KG1 (cell line): ENCODE data around the gene FAM168B.
"Not testable (repeated sequence)": the region's sequence is repeated elsewhere in the genome, so short reads cannot be mapped to it uniquely, and the experiment has no call there.

Experiments used
- DNase-seq: peaks from one replicate; lab custom pipeline; 2025; lab: John Stamatoyannopoulos, UW

The FAM168B gene, protein sequence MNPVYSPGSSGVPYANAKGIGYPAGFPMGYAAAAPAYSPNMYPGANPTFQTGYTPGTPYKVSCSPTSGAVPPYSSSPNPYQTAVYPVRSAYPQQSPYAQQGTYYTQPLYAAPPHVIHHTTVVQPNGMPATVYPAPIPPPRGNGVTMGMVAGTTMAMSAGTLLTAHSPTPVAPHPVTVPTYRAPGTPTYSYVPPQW

DNA sequence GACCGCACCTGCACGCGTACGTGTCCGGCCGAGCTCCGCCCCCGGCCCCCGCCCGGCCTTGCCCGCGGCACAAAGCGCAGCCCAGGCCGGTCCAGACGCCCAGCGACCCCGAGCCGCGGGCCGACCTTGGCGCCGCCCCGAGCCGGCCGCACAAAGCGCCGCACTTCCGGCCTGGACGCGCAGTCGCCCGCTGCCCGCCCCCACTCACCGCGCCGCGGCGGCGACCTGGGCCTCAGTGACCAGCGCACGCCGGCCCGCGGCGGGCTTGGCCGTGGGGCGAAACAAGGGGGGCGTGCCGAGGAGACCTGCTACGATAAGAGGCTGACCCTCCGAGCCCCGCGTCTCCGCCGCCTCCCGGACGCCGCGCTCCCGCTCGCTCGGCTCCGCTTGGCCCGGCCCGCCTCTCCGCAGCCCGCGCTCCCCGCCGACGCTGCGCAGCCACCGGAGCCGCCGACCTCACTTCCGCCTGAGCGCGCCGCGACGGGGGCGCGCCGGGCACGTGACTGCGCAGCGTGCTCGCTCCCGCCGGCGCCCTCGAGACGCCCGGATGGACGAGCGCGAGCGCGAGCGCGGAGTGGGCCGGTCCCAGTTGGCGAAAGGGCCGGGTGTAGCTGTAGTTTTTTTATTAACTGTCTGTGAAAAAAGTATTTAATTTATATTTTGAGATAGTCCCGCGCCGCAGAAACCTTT is at the start of gene FAM168B:
FAM168B (minus strand) TSS at position 455 of the 690 bp plus-strand sequence. CDS start 10,814 bp downstream, outside the sequence.
- DNase-seq = peak; percentile 91

DNA sequence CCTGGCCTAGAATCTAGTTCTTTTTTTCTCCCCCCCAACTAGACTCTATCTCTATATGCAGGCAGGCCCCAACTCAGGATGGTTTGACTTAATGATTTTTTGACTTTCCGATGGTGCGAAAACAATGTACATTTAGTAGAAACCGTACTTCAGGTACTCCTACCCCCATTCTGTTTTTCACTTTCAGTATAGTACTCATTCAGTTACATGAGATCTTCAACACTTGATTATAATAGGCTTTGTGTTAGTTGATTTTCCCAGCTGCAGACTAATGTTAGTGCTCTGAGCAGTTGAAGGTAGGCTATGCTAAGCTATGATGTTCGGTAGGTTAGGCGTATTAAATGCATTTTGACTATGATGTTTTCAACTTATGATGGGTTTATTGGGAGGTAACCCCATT is 49.6 kb upstream of the FAM168B start:
- DNase-seq = no peak

DNA sequence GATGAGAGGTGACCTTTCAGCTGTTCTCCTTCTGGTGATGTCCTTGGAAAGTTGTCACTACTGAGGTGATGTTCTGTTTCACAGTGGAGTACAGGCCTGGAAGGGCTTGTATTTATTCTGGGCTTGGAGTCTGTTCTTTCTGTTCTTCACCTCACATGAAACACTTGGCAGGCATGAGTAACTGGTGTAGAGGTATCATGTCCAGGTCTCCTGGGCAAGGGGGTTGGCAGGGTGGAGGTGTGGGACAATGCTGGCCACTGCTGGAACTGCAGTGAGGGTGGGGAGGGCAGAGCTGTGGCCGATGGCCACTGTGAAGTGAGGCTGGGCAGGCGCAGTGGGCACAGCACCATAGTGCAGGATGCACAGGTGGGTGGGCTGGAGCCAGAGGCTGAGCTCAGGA is 47.3 kb upstream of the FAM168B start:
- DNase-seq = no peak

DNA sequence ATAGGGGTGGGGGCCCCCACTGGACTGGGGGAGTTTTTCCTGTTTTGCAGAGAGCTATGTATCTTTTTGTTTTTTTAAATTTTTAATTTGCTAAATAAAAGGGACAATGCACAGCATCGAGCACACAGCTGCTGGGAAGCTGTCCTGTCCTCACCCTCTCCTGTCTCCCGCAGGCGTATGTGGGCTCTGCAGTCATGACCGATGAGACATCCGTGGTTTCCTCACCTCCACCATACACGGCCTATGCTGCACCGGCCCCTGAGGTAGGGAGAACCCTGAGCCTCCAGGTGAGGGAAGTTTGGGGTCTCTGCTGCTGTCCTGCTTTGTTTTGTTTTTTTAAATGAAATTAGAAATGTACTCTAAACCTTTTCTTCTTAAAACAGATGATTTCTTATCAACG is 39.5 kb upstream of the FAM168B start:
- no peak for DNase-seq

DNA sequence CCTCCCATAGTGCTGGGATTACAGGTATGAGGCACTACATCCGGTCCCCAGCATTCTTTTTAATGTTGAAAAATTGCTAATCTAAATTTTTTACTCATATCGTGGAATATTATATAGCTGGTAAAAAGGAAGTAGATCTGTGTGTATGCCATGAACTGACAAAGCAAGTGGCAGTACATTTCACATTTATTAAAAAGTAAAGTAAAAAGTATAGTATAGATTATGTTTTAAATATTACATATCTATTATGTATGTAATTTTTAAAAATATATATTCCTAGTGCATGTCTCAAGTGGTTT is 37.0 kb upstream of the FAM168B start:
- no peak for DNase-seq

DNA sequence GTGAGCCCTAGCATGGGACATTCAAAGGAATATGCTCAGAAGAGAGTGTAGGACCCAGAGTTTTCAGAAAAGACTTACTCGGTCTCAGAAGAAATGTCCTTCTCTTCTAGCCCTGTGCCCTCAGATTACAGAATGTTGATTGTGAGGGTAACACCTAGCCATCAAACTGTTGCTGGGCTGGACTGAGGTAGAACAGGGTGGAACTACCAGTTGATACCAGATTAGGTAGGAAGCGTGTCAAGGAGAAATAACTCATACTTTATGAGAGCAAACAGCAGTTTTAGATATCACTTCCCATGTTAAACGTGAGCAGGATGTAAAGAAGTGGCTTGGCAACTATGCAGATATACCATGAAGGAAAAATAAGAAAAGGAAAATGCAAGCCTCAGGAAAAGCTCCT is 34.7 kb upstream of the FAM168B start:
- no peak for DNase-seq

DNA sequence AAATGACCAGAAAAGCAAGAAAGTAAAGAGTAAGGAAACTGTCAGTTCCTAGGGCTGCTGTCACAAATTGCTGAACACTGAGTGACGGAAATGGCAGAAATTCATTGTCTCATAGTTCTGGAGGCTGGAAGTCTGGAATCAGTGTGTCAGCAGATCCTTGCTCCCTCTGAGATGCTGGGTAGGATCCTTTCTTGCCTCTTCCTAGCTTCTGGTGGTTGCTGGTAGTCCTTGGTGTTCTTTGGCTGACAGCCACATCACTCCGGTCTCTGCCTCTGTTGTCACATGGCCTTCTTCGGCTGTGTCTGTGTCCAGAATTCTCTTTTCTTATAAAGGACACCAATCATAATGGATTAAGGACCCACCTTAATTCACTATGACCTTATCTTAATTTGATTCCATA is 33.8 kb upstream of the FAM168B start:
- DNase-seq = no peak

DNA sequence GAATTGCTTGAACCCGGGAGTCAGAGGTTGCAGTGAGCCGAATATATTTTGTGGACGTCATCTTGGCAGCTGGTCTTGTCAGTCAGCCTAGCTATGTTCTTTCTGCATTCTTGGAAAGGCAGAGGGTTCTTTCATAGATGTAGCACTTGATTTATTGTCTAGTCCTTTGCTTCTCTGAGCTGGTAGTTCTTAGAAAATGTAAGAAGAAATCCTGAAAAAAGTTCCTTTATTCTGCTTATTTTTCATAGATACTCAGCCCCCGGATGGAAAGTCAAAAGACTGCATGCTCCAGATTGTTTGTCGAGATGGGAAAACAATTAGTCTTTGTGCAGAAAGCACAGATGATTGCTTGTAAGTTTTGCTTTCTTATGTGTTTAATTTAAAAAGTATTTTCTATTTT is 33.2 kb upstream of the FAM168B start:
- DNase-seq = no peak

DNA sequence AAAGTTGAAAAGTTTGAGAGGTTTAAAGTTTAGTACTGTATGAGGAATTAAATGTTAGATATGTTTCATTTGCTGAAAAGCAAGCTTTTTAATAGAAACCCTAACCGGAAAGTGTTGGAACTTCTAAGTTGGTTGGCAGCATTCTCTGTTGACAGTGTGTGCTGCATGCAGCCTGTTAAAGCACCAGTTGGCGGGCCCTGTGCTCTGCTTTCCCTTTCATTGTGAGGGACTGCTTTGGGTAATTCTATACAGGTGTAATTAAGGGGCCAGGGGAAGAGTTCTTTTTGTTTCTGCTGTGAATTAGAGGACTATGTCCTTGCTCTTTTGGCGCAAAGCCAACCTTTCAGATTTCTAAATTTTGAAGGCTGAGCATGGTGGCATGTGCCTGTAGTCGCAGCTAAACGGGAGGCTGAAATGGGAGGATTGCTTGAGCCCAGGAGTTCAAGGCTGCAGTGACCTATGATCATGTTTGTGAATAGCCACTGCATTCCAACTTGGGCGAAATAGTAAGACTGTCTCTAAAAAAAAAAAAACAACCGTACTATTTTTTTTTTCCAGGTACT is 32.0 kb upstream of the FAM168B start:
- DNase-seq = no peak

DNA sequence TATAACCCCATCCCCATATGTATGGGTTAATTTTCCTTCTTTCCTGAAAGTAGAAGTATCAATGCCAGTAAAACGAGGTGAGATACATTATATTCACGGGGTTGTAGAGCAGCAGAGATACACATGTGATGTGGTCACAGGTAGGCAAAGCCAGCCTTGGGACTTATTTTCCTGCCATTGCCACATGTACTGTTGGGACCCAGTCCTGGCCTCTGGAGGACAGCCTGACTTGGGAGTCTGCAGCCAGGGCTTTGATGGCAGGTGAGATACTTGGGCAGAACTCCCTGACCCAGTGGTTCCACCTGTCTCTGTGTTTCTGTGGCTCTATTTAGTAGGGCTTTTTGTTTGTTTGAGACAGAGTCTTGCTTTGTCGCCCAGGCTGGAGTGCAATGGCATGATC is 29.9 kb upstream of the FAM168B start:
- no peak for DNase-seq

DNA sequence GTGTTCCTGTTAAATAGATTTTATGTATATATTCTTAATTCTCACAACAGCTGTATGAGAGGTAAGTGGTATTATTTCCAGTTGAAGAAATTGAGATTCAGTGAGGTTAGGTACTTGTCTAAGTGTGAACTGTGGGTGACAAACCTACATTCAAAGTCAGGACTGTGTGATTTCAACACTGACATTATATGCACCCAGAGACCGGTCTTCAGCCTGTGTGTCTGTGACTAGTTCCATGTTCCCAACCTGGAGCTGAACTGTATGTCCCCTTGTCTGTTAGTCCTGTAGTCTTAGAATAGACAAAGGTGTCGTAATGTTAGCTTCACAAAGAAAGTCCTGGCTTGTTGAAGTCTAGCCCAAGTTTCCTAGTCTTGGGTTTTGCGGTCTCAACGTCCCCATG is 29.2 kb upstream of the FAM168B start:
- DNase-seq = no peak

DNA sequence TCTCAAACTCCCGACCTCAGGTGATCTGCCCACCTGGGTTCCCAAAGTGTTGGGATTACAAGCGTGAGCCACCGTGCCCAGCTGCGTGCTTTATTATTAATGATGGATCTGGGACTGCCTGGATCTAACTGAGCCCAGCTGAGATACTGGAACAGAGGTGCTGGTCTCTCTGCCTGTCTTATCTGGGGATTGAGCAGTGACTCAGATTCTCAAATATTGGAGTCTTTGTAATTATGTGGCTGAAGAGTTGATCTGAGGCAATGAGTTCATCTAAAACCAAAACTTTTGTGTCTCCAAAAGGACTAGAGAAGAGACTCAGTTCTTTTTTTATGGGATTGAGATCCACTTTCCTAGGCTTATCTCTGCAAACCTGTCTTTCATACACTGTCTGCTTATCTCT is 28.2 kb upstream of the FAM168B start:
- DNase-seq = no peak

DNA sequence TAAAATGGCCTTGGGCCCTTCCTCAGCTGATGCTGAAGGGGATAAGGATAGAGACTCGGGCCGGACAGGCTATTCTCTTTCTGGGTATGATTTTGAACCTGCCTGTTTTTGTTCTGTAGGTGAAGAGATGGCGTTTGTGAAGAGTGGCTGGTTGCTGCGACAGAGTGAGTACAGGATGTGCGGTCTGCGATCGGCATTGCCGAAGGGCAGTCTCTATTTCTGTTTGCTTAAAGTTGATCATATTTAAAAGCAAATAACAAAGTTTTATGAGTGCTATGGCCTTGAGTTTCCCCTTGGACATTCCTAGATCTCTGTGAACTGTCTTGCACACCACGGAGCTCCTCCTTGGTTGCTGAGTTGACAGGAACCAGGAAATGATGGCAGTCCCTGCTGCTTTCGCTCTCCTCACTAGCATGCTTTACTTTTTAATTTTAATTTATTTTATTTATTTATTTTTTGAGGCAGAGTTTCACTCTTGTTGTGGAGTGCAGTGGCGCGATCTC is 27.6 kb upstream of the FAM168B start:
- DNase-seq = no peak

DNA sequence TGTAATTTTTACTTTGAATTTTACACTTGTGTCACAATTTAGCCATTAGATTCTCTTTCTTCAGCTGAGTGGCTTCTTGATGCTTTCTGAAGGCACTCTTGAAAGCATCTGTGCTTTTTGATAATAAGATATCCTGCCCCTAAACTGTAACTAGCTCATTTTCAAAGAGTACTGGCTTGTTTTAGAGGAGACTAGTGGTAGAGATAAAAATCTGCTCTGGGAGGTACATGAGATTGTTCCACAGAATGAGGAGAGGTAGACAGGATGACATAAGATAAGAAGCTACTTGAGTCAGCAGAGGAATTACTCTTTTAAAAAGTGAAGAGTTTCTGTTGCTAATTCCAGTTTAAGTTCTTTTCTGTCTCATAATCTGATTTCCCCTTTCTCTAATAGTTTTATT is 22.5 kb upstream of the FAM168B start:
- DNase-seq = no peak

DNA sequence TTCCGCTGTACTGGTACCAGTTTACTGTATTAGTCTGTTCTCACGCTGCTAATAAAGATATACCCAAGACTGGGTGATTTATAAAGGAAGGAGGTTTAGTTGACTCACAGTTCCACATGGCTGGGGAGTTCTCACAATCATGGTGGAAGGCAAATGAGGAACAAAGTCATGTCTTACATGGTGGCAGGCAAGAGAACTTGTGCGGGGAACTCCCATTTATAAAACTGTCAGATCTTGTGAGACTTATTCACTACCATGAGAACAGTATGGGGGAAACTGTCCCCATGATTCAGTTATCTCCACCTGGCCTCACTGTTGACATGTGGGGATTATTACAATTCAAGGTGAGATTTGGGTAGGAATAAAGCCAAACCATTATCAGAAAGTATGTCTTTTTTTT is 21.7 kb upstream of the FAM168B start:
- not testable (repeated sequence) for DNase-seq

DNA sequence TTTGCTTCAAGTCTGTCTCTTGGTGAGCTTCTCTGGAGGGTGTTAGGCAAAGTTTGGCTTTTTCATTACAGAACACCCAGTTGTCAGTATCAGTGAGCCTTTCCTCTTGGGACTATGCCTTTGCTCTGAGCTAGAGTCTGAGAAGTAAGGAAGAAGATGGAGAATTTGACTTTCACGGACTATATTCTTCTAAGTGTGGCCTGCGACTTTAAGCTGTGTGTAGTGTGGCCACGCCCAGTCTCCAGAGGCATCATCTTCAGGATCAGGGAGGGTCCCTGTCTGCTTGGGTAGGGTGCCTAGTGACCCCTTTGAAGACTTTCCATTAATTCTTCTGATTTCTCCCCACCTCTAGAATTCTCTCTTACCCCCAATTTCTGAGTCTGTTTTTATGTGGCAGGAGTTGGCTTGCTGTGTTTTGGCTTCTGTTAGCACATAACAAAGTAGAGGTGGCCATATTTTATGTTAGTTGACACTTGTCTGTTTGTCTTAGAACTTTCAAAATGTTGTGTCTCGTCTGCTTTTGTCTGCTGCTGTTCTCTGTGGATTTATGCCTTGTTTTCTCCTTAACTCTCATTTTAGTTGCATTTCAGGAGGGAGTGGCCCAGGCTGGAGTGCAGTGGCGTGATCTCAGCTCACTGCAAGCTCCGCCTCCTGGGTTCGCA is 20.4 kb upstream of the FAM168B start:
- DNase-seq = no peak

DNA sequence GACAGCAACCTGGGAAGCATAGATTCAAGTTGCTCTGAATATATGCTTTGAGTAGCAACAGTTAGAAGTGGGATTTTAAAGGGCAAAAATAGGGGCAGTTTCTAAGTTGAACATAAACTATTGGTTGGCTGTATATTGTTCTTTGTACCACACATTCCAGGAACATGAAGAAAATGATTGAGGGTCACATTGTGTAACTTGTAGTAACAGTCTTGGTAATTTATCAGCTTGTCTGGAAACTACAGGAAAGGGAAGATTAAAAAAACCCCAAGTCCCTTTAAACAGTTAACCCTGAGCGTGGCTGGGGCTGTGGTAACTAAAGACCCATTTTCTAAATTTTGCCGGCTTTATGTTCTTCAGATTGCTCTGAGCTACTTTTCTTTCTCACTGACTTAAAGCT is 19.3 kb upstream of the FAM168B start:
- DNase-seq = no peak

DNA sequence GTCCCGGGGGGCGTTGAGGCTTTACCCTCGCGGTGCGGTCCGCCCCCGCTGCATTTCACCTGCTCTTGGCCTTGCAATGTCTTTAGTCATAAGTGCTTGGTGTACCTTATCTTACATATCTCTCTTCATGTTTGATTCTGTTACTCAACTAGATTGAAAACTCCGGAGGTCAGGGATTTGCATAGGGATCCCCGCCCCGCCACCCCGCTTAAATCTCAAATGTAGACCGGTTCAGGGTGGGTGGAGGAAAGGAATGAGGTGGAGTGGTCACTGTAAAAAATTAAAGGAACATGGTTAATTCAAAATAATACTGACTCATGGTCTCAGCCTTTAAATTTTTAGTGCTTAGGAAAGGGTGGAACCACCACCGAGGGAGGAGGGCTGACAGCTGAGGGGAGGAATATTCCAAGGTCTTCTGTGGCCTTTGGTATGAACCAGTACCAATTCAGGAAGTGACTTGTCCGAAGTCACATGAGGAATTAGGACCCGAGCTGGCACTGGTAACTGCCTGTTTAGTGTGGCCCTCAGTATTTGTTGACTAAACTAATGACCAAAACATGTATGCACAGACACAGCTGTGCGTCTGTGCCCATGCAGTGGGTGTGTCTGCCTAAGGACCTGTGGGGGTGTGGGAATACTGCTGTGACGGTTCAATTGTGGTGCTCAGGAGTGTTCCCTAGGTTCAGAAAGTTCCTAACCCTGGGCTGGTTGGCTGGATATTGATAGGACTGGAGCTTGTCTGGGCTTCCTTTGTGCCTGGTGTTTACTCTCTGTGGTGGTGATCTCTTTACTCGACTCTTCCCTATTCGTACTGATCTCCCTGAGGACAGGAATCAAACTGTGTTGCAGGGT is 12.9 kb upstream of the FAM168B start:
- peak; percentile 17 for DNase-seq

DNA sequence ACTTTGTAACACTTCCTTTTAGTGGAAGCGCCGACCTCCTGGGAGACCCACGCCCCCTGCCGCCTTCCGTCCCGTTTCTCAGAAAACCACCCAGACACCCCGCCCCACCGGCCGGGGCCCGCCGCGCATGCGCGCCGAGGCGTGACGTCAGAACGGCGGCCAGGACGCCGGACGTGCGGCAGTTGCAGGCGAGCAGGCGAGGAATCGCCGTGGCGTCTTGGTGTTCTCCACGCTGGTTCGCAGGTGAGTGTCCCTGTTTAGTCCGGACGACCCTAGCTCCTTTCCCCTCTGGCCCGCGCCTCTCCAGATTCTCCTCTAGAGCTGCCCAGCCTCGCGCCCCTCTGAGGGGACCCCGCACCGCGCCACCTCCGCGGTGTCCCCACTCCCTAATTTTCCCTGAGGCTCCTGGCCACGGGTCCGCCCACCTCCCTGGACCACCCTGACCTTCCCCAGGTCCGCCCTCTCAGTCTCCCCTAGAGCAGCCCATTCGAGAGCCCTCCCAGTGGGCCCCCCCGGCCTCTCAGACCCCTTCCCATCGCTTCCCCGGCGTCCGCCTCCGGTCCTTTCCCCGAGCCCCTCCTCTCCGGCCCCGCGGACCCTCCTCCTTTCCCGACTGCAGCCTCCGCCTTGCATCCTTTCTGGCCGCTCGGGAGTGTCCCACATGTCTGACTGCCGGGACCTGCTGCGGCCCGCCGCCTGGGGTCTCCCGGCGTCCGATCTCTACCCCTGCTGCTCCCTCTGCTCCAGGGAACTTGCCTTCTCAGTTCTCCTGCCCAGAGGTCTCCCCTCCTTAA is 12.1 kb upstream of the FAM168B start, which contains the start of gene PLEKHB2:
PLEKHB2 (plus strand) TSS at position 181 of the 794 bp plus-strand sequence. CDS start 15,606 bp downstream, outside the sequence.
- peak; percentile 94 for DNase-seq

DNA sequence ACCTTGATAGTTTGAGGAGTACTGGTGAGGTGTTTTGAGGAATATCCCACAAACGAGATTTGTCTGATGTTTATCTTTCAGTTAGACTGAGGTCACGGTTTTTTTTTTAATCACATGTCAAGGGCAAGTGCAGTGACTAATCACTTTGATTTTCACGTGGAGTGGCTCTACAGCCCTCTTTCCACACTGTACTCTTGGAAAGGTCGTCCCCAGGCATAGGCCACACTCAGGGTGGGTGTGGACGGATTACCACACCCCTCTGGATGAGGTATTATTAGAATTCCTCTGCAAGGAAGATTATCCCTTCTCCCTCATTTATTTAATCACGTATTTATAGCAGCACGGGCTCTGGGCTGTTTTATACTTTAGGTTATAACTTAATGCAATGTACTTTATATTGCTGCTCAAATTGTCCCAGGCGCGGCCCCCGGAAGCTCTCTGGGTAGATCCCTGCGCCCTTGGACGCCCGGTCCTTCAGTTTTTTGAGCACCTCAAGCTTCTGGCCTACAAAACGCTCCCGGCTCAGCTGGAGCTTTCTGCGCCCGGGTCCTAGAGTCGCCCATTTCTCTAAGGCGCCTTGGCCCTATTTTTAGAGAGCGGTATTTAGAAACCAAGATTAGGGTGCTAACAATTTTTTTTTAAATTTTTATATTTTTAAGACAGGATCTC is 11.4 kb upstream of the FAM168B start:
- no peak for DNase-seq

DNA sequence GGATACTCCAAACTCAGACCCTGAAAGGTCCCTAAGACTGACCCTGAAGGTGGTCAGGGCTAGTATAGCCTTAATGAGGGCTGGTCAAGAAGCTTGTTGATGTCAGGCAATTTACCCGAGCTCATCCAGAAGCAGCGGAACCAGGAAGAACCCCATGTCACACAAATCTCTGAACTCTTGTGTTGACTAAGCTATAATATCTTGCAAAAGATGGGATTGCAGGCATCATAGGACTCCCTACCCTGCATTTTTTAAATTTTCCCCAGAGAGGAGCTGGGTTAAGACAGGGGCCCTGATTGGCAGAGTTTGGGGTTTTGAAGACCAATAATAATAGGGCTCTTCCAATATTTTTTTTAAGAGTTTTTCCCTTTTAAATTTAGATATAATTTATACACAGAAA is 9.9 kb upstream of the FAM168B start:
- no peak for DNase-seq
